GM21619 (cell line): ENCODE data around the gene BAIAP2L2.
"Not testable (repeated sequence)": the region's sequence is repeated elsewhere in the genome, so short reads cannot be mapped to it uniquely, and the experiment has no call there.

Experiments used
- ATAC-seq: cut with Tn5 transposase; IDR thresholded peaks from one replicate; pipeline ENCODE4 v1.9.1; 2021; ENCODE audit not compliant: unreplicated experiment

BAIAP2L2 gene, protein sequence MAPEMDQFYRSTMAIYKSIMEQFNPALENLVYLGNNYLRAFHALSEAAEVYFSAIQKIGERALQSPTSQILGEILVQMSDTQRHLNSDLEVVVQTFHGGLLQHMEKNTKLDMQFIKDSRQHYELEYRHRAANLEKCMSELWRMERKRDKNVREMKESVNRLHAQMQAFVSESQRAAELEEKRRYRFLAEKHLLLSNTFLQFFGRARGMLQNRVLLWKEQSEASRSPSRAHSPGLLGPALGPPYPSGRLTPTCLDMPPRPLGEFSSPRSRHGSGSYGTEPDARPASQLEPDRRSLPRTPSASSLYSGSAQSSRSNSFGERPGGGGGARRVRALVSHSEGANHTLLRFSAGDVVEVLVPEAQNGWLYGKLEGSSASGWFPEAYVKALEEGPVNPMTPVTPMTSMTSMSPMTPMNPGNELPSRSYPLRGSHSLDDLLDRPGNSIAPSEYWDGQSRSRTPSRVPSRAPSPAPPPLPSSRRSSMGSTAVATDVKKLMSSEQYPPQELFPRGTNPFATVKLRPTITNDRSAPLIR

DNA sequence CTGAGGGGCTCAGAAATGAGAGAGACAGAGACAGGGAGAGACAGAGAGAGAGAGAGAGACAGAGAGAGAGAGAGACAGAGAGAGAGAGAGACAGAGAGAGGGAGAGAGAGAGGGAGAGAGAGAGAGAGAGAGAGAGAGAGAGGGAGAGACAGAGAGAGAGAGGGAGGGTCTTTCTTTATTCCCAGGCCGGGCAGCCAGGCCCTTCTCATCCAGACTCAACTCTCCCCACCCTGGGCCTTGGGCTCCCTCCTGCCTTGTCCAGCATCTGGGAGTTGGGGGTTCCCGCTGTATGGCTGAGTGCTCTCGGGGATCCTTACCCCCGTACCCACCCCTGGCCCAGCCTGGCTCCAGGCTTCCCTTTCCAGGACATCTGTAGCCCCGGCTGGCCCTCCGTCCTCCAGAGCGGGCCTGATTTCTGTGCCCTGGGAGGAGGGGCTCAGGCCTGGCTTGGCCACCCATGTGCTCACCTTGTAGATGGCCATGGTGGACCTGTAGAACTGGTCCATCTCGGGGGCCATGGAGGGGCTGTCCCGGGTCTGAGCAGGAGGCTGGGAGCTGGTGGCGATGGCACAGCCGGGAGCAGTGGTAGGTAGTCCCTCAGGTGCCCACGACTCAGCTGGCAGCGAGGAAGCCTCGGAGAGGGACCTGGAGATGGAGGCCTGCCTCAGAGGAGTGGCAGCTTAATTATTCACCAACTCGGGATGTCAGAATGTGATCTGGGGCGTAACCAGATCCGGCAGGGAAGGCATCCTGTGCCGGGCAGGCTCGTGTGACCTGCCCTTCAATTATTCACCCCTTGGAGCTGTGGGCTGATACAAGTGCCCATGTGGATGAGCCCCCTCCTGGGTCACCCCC lies at the start of gene BAIAP2L2:
TSS of gene BAIAP2L2 (minus strand) at position 677 of the 855 bp plus-strand sequence. CDS start at position 518, 159 bp downstream.
- ATAC-seq, result no peak

DNA sequence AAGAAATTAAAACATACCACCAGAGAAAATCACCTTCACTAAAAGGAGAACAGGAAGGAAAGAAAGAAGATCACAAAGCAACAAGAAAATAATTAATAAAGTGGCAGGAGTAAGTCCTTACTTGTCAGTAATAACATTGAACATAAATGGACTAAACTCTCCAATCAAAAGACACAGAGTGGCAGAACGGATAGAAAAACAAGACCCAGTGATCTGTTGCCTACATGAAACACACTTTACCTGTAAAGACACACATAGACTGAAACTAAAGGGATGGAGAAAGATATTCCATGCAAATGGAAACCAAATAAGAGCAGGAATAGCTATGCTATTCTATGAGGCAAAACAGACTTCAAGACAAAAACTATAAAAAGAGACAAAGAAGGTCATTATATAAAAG lies 45.2 kb upstream of the BAIAP2L2 start:
- no peak for ATAC-seq

DNA sequence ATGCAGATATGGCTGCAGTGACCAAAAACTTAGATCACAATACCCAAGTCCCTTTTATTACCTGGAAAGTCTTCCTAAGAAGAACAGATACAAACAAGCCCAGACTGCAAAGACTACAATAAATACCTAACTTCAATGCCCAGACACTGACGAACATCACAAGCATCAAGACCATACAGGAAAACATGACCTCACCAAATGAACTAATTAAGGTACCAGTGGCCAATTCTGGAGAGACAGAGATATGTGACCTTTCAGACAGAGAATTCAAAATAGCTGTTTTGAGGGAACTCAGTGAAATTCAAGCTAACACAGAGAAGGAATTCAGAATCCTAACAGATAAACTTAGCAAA lies 44.1 kb upstream of the BAIAP2L2 start:
- ATAC-seq, result not testable (repeated sequence)

DNA sequence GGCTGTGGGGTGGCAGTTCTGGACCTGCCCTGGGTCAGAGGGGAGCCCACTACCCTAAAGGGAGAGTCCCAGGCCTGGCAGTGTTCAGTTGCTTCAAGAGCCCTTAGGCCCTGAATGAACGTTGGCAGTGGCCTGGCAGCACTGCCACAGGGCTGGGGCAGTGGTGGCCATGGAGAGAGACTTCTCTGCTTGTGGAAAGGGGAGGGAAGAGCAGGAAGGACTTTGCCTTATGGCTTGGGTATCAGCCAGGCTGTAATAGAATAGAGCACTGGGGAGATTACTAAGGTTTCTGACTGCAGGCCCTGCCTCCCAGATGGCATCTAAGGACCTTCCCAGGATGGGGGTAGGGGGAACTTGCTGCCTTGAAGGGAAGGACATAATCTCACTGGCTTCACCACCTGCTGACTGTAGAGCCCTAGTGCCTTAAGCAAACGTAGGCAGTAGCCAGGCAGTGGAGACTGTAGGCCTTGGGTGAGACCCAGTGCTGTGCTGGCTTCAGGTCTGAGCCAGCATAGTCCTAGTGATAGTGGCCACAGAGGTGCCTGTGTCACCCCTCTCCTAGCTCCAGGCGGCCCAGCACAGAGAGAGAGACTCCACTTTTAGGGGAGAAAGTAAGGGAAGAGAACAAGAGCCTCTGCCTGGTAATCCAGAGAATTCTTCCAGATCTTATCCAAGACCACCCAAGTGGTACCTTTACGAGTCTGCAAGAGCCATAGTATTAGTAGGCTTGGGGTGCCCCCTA lies 43.5 kb upstream of the BAIAP2L2 start:
- ATAC-seq, result no peak

DNA sequence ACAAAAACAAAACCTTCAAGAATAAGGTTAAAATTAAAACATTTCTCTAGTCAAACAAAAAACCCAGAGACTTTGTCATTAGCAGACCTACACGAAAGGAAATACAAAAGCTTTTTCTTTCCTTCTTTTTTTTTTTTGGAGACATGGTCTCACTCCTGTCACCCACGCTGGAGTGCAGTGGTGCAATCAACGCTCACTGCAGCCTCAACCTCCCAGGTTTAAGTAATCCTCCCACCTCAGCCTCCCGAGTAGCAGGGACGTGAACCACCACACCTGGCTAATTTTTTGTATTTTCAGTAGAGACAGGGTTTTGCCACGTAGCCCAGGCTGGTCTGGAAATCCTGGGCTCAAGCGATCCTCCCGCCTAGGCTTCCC lies 40.6 kb upstream of the BAIAP2L2 start:
- ATAC-seq, result no peak

DNA sequence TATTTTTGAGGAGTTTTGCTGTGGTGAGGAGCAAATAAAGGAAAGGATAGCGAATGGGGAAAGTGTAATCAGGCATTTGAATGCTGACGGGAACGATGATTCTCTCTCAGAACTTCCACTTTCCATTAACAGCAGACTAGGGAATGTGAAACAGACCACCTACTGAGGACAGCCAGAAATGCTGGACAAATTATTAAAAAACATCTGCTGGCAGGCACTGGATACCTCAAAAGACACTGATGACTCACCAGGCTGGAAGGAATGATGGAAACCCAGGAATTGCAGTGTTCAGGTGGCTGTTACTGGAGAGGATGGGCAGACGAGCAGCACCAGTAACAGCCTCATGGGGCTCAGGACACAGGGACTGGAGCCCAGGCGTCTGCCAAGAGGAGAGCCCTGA lies 37.8 kb upstream of the BAIAP2L2 start:
- no peak for ATAC-seq

DNA sequence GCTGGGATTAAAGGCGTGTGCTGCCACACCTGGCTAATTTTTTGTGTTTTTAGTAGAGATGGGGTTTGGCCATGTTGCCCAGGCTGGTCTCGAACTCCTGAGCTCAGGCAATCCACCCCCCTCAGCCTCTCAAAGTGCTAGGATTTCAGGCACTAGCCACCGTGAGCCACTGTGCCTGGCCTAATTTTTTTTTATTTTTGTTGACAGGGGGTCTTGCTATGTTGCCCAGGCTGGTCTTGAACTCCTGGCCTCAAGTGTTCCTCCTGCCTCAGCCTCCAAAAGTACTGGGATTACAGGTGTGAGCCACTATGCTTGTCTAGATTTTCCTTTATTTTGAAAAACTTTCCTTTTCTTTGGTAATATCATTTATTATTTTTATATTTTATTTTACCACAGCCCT lies 35.7 kb upstream of the BAIAP2L2 start:
- not testable (repeated sequence) for ATAC-seq

DNA sequence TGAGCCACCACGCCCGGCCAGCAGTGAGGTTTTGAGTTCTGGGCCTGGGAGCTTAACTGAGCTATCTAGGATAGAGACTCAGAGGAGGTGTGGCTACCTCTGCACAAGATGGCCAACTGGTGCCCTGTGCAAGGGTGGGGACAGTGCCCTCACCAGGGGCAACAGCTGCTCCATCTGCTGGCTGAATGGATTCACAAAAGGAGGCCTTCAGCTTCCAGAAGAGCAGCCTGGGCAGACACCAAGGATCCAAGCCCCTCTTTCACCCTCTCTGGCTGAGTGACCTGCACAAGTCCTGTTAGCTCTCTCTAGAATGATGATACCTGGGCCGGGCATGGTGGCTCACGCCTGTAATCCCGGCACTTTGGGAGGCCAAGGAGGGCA lies 33.5 kb upstream of the BAIAP2L2 start:
- no peak for ATAC-seq

DNA sequence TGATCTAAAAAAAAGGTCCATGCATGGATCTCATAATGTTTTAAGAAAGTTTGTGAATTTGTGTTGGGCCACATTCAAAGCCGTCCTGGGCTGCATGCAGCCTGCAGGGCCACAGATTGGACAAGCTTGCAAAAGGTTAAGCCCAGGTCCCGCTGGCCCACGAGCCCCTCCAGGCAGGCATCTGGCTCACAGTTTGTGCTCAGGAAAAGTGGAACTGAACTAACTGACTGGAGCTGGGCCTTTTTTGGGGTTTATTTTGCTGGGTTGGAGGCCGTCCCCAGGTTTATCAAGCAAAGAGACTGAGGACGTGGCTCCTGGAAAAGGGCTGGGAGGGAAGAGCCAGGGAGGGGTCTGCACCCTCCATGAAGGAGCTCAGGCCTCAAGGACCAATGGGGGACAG lies 32.1 kb upstream of the BAIAP2L2 start:
- ATAC-seq, result no peak

DNA sequence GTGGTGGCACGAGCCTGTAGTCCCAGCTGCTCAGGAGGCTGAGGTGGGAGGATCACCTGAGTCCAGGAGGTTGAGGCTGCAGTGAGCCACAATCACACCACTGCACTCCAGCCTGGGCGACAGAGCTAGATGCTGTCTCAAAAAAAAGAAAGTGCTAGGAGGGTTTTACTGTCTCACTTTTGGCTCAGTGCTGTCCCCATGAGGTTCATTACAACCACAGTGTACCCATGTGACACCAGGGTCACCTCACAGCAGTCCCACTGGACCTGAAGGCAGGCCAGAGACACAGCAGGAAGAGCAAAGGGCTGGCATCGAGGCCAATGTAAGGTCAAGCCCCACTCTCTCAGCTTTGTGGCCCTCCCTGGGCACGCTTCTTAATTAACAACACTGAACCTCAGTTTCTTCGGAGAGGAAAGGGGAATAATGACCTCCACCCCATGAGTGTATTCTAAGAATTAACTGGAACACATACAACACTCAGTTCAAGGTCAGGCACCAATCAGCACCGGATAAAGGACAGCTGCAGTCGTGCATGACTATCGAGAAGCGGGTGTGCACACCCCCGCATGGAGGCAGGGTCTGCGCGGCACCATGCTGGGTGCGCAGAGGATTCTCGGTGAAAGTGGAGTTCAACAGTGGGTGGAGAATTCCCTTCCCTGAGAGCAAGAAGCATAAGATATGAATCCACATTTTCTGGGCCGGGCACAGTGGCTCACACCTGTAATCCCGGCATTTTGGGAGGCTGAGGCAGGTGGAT lies 30.9 kb upstream of the BAIAP2L2 start:
- ATAC-seq, result no peak

DNA sequence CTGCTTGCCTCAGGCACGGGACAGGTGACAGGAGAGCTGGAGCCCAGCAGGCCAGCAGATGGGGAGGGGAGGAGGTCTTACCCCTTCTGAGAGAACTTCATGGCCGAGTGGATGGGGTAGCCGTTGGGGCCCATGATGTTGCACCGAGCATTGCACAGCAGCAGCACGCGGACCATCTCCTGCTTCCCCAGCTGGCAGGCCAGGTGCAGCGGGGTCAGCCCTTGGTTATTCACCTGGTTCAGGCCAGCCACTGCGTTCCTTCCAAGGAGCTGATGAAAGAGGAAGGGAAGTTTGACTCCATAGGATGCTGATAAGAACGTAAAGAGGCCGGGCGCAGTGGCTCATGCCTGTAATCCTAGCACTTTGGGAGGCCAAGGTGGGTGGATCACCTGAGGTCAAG lies 29.4 kb upstream of the BAIAP2L2 start:
- no peak for ATAC-seq

DNA sequence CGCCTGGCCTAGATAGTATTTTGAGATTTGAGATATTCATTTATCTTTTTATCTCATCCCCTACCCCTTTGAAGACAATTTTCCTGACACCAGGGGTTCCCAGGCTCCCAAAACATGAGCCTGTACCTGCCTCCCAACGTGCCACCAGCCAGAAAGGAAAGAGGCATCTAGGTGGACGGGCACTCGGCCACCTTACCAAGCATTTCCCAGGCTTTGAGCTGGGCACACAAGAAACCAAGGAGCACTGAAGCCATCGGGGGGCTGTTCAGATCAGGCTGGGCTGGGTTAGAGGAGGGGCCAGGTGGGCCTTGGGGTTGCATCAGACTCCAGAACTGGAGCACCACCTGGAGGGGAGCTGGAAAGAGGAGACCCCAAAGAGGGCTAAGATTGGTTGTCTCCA lies 28.5 kb upstream of the BAIAP2L2 start:
- no peak for ATAC-seq

DNA sequence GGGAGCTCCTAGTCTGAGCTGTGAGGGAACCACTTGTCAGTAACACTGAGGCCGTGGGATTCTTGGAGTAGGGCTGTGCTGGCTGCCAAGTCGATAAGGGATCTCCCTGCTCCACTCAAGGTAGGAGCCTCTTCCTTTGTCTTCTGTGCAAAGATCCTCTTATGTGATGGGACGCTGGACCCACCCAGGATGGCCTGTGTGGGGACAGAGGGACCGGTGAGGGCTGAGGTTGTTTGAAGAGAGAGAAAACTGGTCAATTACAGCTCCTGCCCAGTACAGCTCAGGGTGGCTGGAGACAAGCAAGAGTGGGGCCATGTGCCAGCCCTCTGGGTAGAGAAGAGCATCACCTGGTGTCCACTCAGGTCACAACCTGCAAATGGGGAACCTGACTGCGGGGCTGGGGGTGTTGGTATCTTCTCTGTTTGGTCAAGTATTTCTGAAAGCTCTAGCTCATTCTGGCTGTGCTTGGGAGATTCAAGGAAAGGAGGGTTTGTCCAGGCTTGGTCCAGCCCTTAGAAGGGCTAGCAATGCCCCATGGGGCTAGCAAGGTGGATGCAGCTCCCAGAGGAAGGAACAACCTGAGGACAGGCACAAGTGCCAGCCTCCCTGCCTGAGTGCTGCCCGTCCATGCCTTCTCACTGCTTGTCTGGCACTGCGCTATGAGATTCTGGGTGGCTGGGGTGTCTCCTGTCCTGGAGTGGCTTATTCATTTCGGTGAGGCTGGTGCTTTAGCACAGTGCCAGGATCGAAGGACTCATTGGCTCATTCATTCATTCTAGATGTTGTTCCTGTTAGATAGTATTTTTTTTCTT lies 27.6 kb upstream of the BAIAP2L2 start:
- no peak for ATAC-seq

DNA sequence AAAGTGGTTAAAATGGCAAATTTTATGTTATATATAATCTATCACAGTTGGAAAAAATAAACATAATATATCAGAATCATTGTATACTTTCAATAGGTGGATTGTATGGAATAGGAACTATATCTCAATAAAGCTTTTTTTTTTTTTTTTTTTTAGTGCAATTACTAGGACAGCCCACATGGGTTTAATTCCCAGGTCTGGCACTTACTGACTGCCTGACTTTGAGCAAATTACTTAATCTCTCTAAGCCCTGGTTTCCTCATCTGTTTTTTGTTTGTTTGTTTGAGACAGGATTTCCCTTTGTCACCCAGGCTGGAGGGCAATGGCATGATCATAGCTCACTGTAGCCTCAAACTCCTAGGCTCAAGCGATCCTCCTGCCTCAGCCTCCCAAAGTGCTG lies 26.1 kb upstream of the BAIAP2L2 start:
- ATAC-seq, result no peak

DNA sequence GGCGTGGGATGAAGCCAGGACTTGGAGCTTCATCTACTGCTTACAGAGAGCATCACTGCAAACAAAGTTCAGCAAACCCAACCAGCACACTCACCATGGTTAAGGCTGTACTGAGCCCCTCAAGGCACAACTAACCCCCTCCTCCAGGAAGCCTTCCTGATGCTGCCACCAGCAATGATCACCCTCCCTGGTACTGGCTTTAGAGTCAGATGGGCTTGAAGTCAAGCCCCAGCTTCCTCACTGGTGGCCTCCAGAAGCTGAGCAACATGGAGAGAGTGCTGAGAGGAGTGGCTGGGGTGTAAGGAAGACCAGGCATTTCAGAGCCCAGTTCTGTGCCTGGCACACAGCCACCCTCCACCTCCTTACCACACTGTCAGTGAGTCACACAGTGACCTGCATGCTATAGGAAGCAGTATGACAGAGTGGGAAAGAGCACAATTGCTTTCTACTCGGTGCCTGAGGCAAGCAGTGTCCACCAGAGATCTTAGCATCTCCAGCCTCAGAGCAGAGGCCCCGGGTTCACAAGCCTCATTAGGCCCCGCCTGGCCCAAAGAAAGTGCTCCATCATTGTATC lies 24.7 kb upstream of the BAIAP2L2 start:
- no peak for ATAC-seq

DNA sequence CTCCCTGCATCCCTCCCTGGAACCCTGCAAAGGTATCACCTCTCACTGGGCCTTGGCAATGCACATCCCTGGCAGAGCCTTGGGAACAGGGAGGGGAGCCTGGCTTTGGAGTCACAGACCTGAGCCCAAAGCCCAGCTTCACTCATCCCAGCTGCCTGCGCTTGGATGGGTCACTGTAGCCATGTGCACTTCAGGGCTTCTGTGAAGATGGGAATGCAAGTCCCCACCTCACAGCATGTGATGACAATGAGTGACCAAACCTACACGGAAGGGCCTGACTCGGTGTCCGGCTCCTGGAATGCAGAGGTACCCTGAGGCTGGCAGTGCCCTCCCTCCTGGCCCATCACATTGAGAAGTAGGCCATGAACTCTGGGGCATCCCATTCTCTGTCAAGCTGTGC lies 22.8 kb upstream of the BAIAP2L2 start:
- ATAC-seq, result no peak

DNA sequence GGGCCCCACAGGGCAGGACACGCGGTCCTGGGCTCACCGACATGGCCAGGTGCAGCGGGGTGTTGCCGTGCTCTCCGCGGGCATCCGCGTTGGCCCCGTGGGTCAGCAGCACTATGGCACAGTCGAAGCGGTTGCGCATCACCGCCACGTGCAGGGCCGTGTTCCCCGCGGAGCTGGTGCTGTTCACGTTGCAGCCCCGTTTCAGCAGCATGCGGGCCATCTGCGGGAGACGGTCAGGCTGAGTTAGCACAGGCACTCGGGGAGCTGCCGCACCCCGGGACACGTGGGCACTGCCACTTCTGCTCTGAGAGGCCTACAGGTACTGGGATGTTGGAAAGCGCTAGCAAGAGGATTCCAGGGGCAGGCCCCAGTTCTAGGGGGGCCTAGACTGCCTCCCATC lies 22.3 kb upstream of the BAIAP2L2 start:
- ATAC-seq, result no peak

DNA sequence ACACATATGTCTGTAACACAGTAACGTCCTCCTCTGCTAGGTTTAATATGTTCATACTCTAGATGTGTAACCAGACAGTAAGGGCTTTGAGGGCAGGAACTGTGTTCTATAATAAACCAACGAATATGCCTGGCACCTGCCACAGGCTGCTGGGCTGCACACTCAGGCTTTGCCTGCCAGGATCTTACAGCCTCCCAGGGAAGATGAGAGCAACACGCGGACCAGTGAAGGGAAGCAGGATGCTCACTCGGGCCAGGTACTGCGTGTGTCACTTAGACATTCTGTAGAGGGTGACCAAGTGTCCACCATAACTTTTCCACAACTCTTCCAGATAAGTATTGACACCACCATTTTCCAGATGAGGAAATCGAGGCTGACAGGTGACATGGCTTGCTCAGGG lies 21.7 kb upstream of the BAIAP2L2 start:
- ATAC-seq, result no peak

DNA sequence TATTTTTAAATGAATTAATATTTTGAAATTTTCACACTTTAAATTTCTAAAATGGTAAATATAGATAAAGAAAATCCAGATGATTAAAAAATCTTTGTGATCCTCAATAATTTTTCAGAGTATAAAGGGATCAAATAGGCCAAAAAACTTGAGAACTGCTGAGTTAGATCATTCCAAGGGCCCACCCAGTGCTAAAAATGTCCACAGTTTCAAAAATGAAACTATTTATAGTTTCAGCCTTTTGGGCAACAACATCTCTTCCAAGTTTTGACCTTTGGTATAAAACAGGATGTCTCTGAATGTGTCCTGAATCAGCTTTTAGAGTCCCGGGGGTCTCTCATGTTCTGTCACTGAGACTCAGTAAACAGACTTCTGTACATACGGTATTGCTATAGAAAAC lies 20.9 kb upstream of the BAIAP2L2 start:
- no peak for ATAC-seq

DNA sequence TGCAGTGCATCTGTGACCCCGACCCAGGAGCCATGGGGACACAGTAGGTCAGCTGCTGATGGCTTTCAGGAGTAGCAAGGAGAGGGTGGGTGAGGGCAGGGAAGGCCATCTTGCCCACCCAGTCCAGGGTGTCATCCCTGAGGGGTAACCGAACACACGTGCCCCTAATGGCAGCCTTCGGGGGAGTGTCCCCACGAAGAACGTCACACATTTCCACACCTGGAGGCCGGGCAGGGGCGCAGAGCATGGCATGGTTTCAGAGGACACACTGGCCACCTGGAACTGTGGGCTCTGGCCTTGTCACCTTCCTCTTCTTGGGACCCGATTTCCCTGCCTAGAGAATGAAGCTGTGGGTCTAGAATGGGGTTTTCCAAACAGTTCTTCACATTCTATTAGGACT lies 19.4 kb upstream of the BAIAP2L2 start:
- no peak for ATAC-seq
